SIG-M5 treated with dmso at 0.1 percent for 504 hours (cell line): ENCODE data around the gene RRAGD.

Experiments used
- DNase-seq: peaks from one replicate; lab custom pipeline; 2025; ENCODE audit not compliant: unreplicated experiment; lab: John Stamatoyannopoulos, UW

RRAGD gene

GRCh38 chr6:89412071-89413005 is at the start of gene RRAGD:
TSS of gene RRAGD (minus strand) at chr6:89412273. CDS start at chr6:89411993, 280 bp downstream.
- DNase-seq: peak; percentile 72

- no peak for DNase-seq
Observed at GRCh38 chr6:89460713-89461112, 48.6 kb upstream of the RRAGD start.

- no peak for DNase-seq
Observed at GRCh38 chr6:89459501-89459900, 47.4 kb upstream of the RRAGD start.

GRCh38 chr6:89458704-89459103 is 46.6 kb upstream of the RRAGD start:
- DNase-seq: no peak

GRCh38 chr6:89454300-89454699 is 42.2 kb upstream of the RRAGD start:
- no peak for DNase-seq

GRCh38 chr6:89452281-89452680 is 40.2 kb upstream of the RRAGD start:
- DNase-seq: no peak

- DNase-seq: no peak
Observed at GRCh38 chr6:89449193-89449592, 37.1 kb upstream of the RRAGD start.

- DNase-seq: no peak
Observed at GRCh38 chr6:89443658-89444057, 31.6 kb upstream of the RRAGD start.

- no peak for DNase-seq
Observed at GRCh38 chr6:89440200-89440599, 28.1 kb upstream of the RRAGD start.

GRCh38 chr6:89439014-89439413 is 26.9 kb upstream of the RRAGD start:
- no peak for DNase-seq

GRCh38 chr6:89438248-89438647 is 26.2 kb upstream of the RRAGD start:
- DNase-seq: no peak

- DNase-seq: no peak
Observed at GRCh38 chr6:89436226-89436625, 24.2 kb upstream of the RRAGD start.

GRCh38 chr6:89434954-89435353 is 22.9 kb upstream of the RRAGD start:
- DNase-seq: no peak

GRCh38 chr6:89434150-89434499 is 22.1 kb upstream of the RRAGD start:
- DNase-seq: no peak

- DNase-seq: no peak
Observed at GRCh38 chr6:89433252-89434149, 21.4 kb upstream of the RRAGD start.

GRCh38 chr6:89432875-89433251 is 20.8 kb upstream of the RRAGD start, which contains the start of gene ANKRD6:
TSS of gene ANKRD6 (plus strand) at chr6:89433152. CDS start at chr6:89566977, 133,825 bp downstream.
- peak; percentile 32 for DNase-seq

GRCh38 chr6:89430201-89430962 is 18.3 kb upstream of the RRAGD start:
- DNase-seq: no peak

- no peak for DNase-seq
Observed at GRCh38 chr6:89416796-89417195, 4.7 kb upstream of the RRAGD start.

- no peak for DNase-seq
Observed at GRCh38 chr6:89415185-89415584, 3.1 kb upstream of the RRAGD start.

GRCh38 chr6:89414215-89414614 is 2.1 kb upstream of the RRAGD start:
- no peak for DNase-seq

GRCh38 chr6:89413006-89413400 is 930 bp upstream of the RRAGD start:
- DNase-seq: no peak
